Measurements from ENCODE around the gene FAHD2B.
"Not testable (repeated sequence)": the region's sequence is repeated elsewhere in the genome, so short reads cannot be mapped to it uniquely, and the experiment has no call there.

GRCh38 chr2:97113050-97113881 lies 18.6 kb upstream of the FAHD2B start, which contains the start of gene ANKRD36:
- TF ChIP-seq PBX3 (IDR thresholded peaks at IDR 0.05); CHD2 (IDR thresholded peaks at IDR 0.05; ENCODE audit: low read length, partially characterized antibody); GABPA (IDR thresholded peaks at IDR 0.05; ENCODE audit: low read depth); RCOR1 (IDR thresholded peaks at IDR 0.05; ENCODE audit: low read length); FOXJ3 (CRISPR knock-in tag; IDR thresholded peaks at IDR 0.05); RFX5 (IDR thresholded peaks at IDR 0.05; ENCODE audit: low read length); REST (IDR thresholded peaks at IDR 0.05; ENCODE audit: low read depth, low read length); POLR2AphosphoS5 (IDR thresholded peaks at IDR 0.05; ENCODE audit: low read depth, low read length): not testable (repeated sequence)
- peak; percentile 24; the same call in 1 of the 2 replicates for TF ChIP-seq MXI1 (IDR thresholded peaks at IDR 0.05; ENCODE audit: low read depth, low read length)
- peak; percentile 8; the same call in 1 of the 2 replicates for TF ChIP-seq SMC3 (IDR thresholded peaks at IDR 0.05; ENCODE audit: low read depth, low read length)
- TF ChIP-seq, protein P1, sequence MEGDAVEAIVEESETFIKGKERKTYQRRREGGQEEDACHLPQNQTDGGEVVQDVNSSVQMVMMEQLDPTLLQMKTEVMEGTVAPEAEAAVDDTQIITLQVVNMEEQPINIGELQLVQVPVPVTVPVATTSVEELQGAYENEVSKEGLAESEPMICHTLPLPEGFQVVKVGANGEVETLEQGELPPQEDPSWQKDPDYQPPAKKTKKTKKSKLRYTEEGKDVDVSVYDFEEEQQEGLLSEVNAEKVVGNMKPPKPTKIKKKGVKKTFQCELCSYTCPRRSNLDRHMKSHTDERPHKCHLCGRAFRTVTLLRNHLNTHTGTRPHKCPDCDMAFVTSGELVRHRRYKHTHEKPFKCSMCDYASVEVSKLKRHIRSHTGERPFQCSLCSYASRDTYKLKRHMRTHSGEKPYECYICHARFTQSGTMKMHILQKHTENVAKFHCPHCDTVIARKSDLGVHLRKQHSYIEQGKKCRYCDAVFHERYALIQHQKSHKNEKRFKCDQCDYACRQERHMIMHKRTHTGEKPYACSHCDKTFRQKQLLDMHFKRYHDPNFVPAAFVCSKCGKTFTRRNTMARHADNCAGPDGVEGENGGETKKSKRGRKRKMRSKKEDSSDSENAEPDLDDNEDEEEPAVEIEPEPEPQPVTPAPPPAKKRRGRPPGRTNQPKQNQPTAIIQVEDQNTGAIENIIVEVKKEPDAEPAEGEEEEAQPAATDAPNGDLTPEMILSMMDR (IDR thresholded peaks at IDR 0.05), result peak; percentile 24
